K562 (cell line): ENCODE results near the gene ST14. TPM values are rescaled to one million over a fixed set of nuclear protein-coding genes. Genes with fewer than 3 reads are reported as not detected.

Source experiments
- ATAC-seq: fragments of 200-7000 bp; cut with Tn5 transposase; 3 replicates; pipeline ENCODE4 v1.9.1; 2020; ENCODE audit warnings: moderate library complexity
- BruUV-seq: library from RNA; stranded (reverse); fragments of 400-500 nt; replicated peaks from 2 replicates; lab custom pipeline; 2021; lab: Mats Ljungman, UMichigan
- CTCF ChIA-PET: fragments of 300-600 bp; formaldehyde crosslinking; extraction: SDS; loops from one replicate; lab custom pipeline; 2021; ENCODE audit warnings: low intra/inter-chr PET ratio; lab: Yijun Ruan, JAX
- POLR2A ChIA-PET: fragments of 300-600, 350-650 bp; sonication (Branson Sonifier 250); formaldehyde crosslinking; extraction: SDS; loops from one replicate; lab custom pipeline; 2021; ENCODE audit warnings: antibody characterized with exemption, inconsistent platforms; lab: Yijun Ruan, JAX
- DNase-seq, 4 experiments: peaks; one replicate each; pipeline versions ENCODE4 v3.0.0 to v3.0.0-alpha.2; 2011 to 2018; ENCODE audit warnings: low spot score in 3 of 4, mixed read lengths in 3 of 4; ENCODE audit errors: extremely low read depth in 1 of 4
- FAIRE-seq: peaks from 2 replicates; lab custom pipeline; 2011; peaks lifted over from hg19 to GRCh38; lab: Jason Lieb, UNC
- H2AFZ ChIP-seq: 2 replicates; pipeline ENCODE4 v1.6.0; 2011; ENCODE audit warnings: low read depth, low read length, control low read depth, inconsistent platforms
- H3K27ac ChIP-seq: fragments of 200-600 bp; 3 replicates; pipeline ENCODE4 v1.8.0; 2011; ENCODE audit warnings: low read depth, mild to moderate bottlenecking, control low read depth, inconsistent platforms, low read length, moderate library complexity, mixed read lengths; ENCODE audit errors: extremely low read depth
- H3K27me3 ChIP-seq, 2 experiments: fragments of 300-600 bp in 1 of 2; 2 replicates in 1 of 2; 3 replicates in 1 of 2; pipeline versions ENCODE4 v1.6.0 to v1.8.0; 2011; ENCODE audit warnings: inconsistent platforms in 2 of 2, low read length in 2 of 2, mild to moderate bottlenecking in 1 of 2, mixed read lengths in 1 of 2, moderate library complexity in 1 of 2; ENCODE audit not compliant: control insufficient read depth in 2 of 2, insufficient read depth in 2 of 2
- H3K36me3 ChIP-seq: fragments of 300-600 bp; 3 replicates; pipeline ENCODE4 v1.8.0; 2011; ENCODE audit warnings: mild to moderate bottlenecking, low read length, inconsistent platforms; ENCODE audit not compliant: control insufficient read depth, insufficient read depth
- H3K4me1 ChIP-seq, 2 experiments: fragments of 200-600 bp in 1 of 2; replicated peaks in 1 of 2; 2 replicates in 1 of 2; 3 replicates in 1 of 2; pipeline versions ENCODE4 v1.5.1 to v1.8.0; 2011; ENCODE audit warnings: inconsistent platforms in 2 of 2, low read length in 2 of 2, mild to moderate bottlenecking in 1 of 2, mixed read lengths in 1 of 2, moderate library complexity in 1 of 2; ENCODE audit not compliant: control insufficient read depth in 2 of 2, insufficient read depth in 2 of 2
- H3K4me2 ChIP-seq: 2 replicates; pipeline ENCODE4 v1.6.1; 2011; ENCODE audit warnings: low read length, control low read depth, inconsistent platforms, mixed read lengths; ENCODE audit not compliant: insufficient read depth
- H3K4me3 ChIP-seq: fragments of 200-600 bp; sonication (generic), shearing (Covaris generic); 2 replicates; pipeline ENCODE4 v1.5.1; 2016; ENCODE audit warnings: control low read depth, inconsistent platforms
- H3K79me2 ChIP-seq: fragments of 200-600 bp; 3 replicates; pipeline ENCODE4 v1.8.0; 2011; ENCODE audit warnings: low read length, inconsistent platforms; ENCODE audit not compliant: control insufficient read depth, insufficient read depth
- H3K9ac ChIP-seq, 2 experiments: 2 replicates each; pipeline versions ENCODE4 v1.6.0 to v1.6.1; 2011; ENCODE audit warnings: low read depth in 2 of 2, low read length in 2 of 2, control low read depth in 1 of 2, inconsistent platforms in 1 of 2, mild to moderate bottlenecking in 1 of 2, mixed read lengths in 1 of 2; ENCODE audit not compliant: insufficient read depth in 1 of 2
- H3K9me1 ChIP-seq: one replicate; pipeline ENCODE4 v1.6.0; 2011; ENCODE audit warnings: inconsistent platforms, mild to moderate bottlenecking, low read length, moderate library complexity; ENCODE audit not compliant: control insufficient read depth, insufficient read depth
- H3K9me3 ChIP-seq: replicated peaks from 2 replicates; pipeline ENCODE4 v1.5.1; 2011; ENCODE audit warnings: low read depth, low read length, inconsistent platforms; ENCODE audit not compliant: control insufficient read depth, insufficient read depth
- H4K20me1 ChIP-seq: replicated peaks from 2 replicates; pipeline ENCODE4 v1.6.1; 2011; ENCODE audit warnings: low read length, inconsistent platforms, mixed read lengths; ENCODE audit not compliant: control insufficient read depth, insufficient read depth
- C11orf30 ChIP-seq: fragments of 450-650 bp; IDR thresholded peaks from 2 replicates; pipeline ENCODE4 v1.6.1; 2016; ENCODE audit warnings: low read depth, mild to moderate bottlenecking
- CREB3 ChIP-seq: fragments of 450-650 bp; conservative IDR thresholded peaks from 2 replicates; pipeline ENCODE4 v1.6.1; 2016; ENCODE audit warnings: missing genetic modification characterization, low read depth, mild to moderate bottlenecking, missing compliant biosample characterization, moderate library complexity
- HMG20A ChIP-seq: fragments of 450-650 bp; formaldehyde crosslinking; conservative IDR thresholded peaks from 2 replicates; pipeline ENCODE4 v1.4.0; 2020; ENCODE audit warnings: mild to moderate bottlenecking, mixed read lengths
- HMG20B ChIP-seq: fragments of 250-450 bp; sonication (Bioruptor Pico); IDR thresholded peaks from 2 replicates; pipeline ENCODE4 v1.5.0; 2021; ENCODE audit warnings: mild to moderate bottlenecking
- MBD2 ChIP-seq: sonication (generic); IDR thresholded peaks from 2 replicates; pipeline ENCODE4 v1.6.1; 2016; ENCODE audit warnings: low read depth, borderline replicate concordance
- PHTF2 ChIP-seq: fragments of 250-450 bp; sonication (Bioruptor Pico); IDR thresholded peaks from 2 replicates; pipeline ENCODE4 v1.5.0; 2021; ENCODE audit warnings: mild to moderate bottlenecking
- POLR2B ChIP-seq: fragments of 450-650 bp; IDR thresholded peaks from 2 replicates; pipeline ENCODE4 v1.6.1; 2018; ENCODE audit warnings: low read depth; ENCODE audit not compliant: partially characterized antibody
- SNAPC5 ChIP-seq: fragments of 250-450 bp; sonication (Bioruptor Pico); IDR thresholded peaks from 2 replicates; pipeline ENCODE4 v1.8.0; 2021; ENCODE audit warnings: moderate library complexity, mild to moderate bottlenecking, inconsistent platforms
- SNRNP70 ChIP-seq: fragments of 200-400 bp; formaldehyde crosslinking; optimal IDR thresholded peaks from 2 replicates; pipeline ENCODE3; 2017; ENCODE audit warnings: low read depth, low read length
- TAF9B ChIP-seq: fragments of 450-650 bp; IDR thresholded peaks from 2 replicates; pipeline ENCODE4 v1.6.1; 2018; ENCODE audit warnings: mild to moderate bottlenecking; ENCODE audit not compliant: partially characterized antibody
- TBP ChIP-seq: optimal IDR thresholded peaks from 2 replicates; pipeline ENCODE3; 2011; ENCODE audit warnings: low read depth, low read length, improper control_type of control experiment
- TCF15 ChIP-seq: fragments of 250-450 bp; sonication (Bioruptor Pico); IDR thresholded peaks from 2 replicates; pipeline ENCODE4 v1.8.0; 2022; ENCODE audit warnings: moderate library complexity, mild to moderate bottlenecking, inconsistent platforms
- TEAD2 ChIP-seq: fragments of 450-650 bp; IDR thresholded peaks from 2 replicates; pipeline ENCODE4 v1.6.1; 2016; ENCODE audit warnings: missing genetic modification characterization, control low read depth, missing compliant biosample characterization
- TEAD4 ChIP-seq, 2 experiments: sonication (generic) in 1 of 2; formaldehyde crosslinking in 1 of 2; IDR thresholded peaks; 2 replicates each; pipeline versions ENCODE4 v1.6.1 to v1.8.0; 2012 to 2022; ENCODE audit warnings: borderline replicate concordance in 1 of 2, inconsistent platforms in 1 of 2, low read length in 1 of 2, mild to moderate bottlenecking in 1 of 2, missing genetic modification reagents in 1 of 2
- ZNF507 ChIP-seq: conservative IDR thresholded peaks from 2 replicates; pipeline ENCODE4 v1.6.1; 2017; ENCODE audit warnings: missing genetic modification characterization, missing compliant biosample characterization
- ZNF75A ChIP-seq: fragments of 450-650 bp; formaldehyde crosslinking; IDR thresholded peaks from 2 replicates; pipeline ENCODE4 v1.4.0; 2020; ENCODE audit warnings: mild to moderate bottlenecking
- whole genome bisulfite sequencing: fragments of 100-300 bp; shearing (Covaris generic); methylation state at CpG from one replicate; pipeline ENCODE4 v1.1.6; 2016; ENCODE audit warnings: low coverage, mixed read lengths; ENCODE audit not compliant: insufficient coverage; ENCODE audit errors: missing lambda C conversion rate; 5-methylcytosine and 5-hydroxymethylcytosine counted together
- in situ Hi-C: fragments of 300-500 bp; cut with MboI; formaldehyde crosslinking; loops from 4 replicates; pipeline ENCODE4 v1.15.0; 2018; ENCODE audit warnings: inconsistent platforms, mixed read lengths
- intact Hi-C: fragments of 100-400 bp; cut with micrococcal nuclease; formaldehyde crosslinking; loops from 2 replicates; pipeline ENCODE4 v1.14.2; 2022
- polyA plus RNA-seq, 8 experiments: library from polyadenylated mRNA; depleted of rRNA in 4 of 8; stranded (reverse) in 5 of 8; unstranded in 3 of 8; fragments of >200 nt; fragmentation: Nextera tagmentation in 2 of 8; fragmentation: Illumina TruSeq in 1 of 8; extraction: Ambion mirVana in 2 of 8; extraction: Trizol in 1 of 8; gene quantifications; 2 replicates each; pipeline versions ENCODE4 v1.2.1 to v1.2.3, GENCODE V29; 2011 to 2014; ENCODE audit warnings: inconsistent platforms in 1 of 8, missing spikeins in 1 of 8
- total RNA-seq, 7 experiments: library from RNA; depleted of rRNA in 6 of 7; stranded (reverse); fragments of >200 nt in 6 of 7; fragmentation: Illumina TruSeq in 2 of 7; extraction: Trizol in 2 of 7; gene quantifications; 2 replicates each; pipeline versions ENCODE4 v1.2.1 to v1.2.3, GENCODE V29; 2011 to 2021; ENCODE audit warnings: low replicate concordance in 1 of 7

ST14 gene
- total and polyA plus RNA-seq, 9 of the 15 experiments (the other 6 are each of a cell fraction or from before 2014, with no cell fraction given) = 0.08 to 0.20 TPM; not detected in 7

GRCh38 chr11:130194241-130195023 is 34.9 kb downstream of the ST14 start:
- DNase-seq = no peak
- 2% methylated on average over 21 of the region's 21 CpGs for WGBS
- no peak for FAIRE-seq
- Histone ChIP-seq H4K20me1 (peaks cover 9% of the 10 kb centered on the region), H3K4me1 (peaks cover 0 to 26% of the 10 kb centered on the region in 2 experiments; a peak in 2 of 5 replicates), H3K4me3 (no peak overlapping the region), H2AFZ (no peak overlapping the region), H3K27me3 (peaks cover 44 to 82% of the 10 kb centered on the region in 2 experiments), H3K27ac (no peak overlapping the region), H3K9me3 (no peaks in the 10 kb centered on the region), H3K9ac (no peak overlapping the region), H3K36me3 (no peaks in the 10 kb centered on the region), H3K79me2 (no peaks in the 10 kb centered on the region), H3K9me1 (no peaks in the 10 kb centered on the region), H3K4me2 (no peak overlapping the region)
- in situ Hi-C loops (no loop called here), intact Hi-C loops (loop anchor here (5.0 kb wide), 1 partner anchor 272 kb away; no protein-coding TSS in a partner anchor)
- ChIA-PET POLR2A (interaction anchor here (0.5 kb wide), 1 partner anchor 352 kb away, joined by 3 read pairs; no protein-coding TSS in a partner anchor), CTCF (no interaction called here)
- no peak for ATAC-seq
- BruUV-seq = no TSS peak
- no peak for TF ChIP-seq PHTF2 (CRISPR knock-in tag)
- no peak for TF ChIP-seq HMG20B (CRISPR knock-in tag)
- TF ChIP-seq HMG20A (CRISPR knock-in tag) = no peak
- TF ChIP-seq MBD2 = no peak
- TF ChIP-seq SNRNP70 = no peak
- TF ChIP-seq TEAD4 (IDR thresholded peaks at IDR 0.05; ENCODE audit: low read length) = no peak
- TF ChIP-seq TEAD4 (CRISPR knock-in tag; IDR thresholded peaks at IDR 0.05; ENCODE audit: borderline replicate concordance) = no peak
- no peak for TF ChIP-seq CREB3 (tag)
- TF ChIP-seq SNAPC5 (CRISPR knock-in tag) = no peak
- no peak for TF ChIP-seq ZNF507 (tag)
- TF ChIP-seq POLR2B = no peak
- TF ChIP-seq TCF15 = no peak
- TF ChIP-seq C11orf30 = no peak
- TF ChIP-seq TEAD2 (tag) = no peak
- no peak for TF ChIP-seq TAF9B
- no peak for TF ChIP-seq ZNF75A
- TF ChIP-seq TBP = no peak
